ENCODE measurements around the gene LTBP4.
A peak's percentile ranks its signal among the peaks of the same experiment; 100 is the strongest.

LTBP4 gene

GRCh38 chr19:40576585-40577451, 24.4 kb upstream of the LTBP4 start, which contains the start of gene SHKBP1:
TSS of gene SHKBP1 (plus strand) at chr19:40576873. CDS start at chr19:40576900, 27 bp downstream.
- peak; percentile 95 to 98 (median 97) for DNase-seq
- H3K4me1 ChIP-seq (ENCODE audit: control extremely low read depth in 1 of 4, control insufficient read depth in 4 of 4, insufficient read depth in 4 of 4, low read length in 3 of 4) = peaks cover 4 to 42% (median 37%) of the 10 kb centered on the region in 4 experiments
- H3K36me3 ChIP-seq (ENCODE audit: control insufficient read depth in 4 of 4, insufficient read depth in 4 of 4, low read length in 3 of 4) = peaks cover 0 to 21% (median 10%) of the 10 kb centered on the region in 4 experiments
- H3K27ac ChIP-seq (ENCODE audit: insufficient read depth in 1 of 2, low read depth in 1 of 2, low read length in 2 of 2, poor library complexity in 1 of 2, severe bottlenecking in 2 of 2) = peak within 1 kb of the TSS; percentile 46 to 81
- POLR2A ChIA-PET = no interaction called here
- no peaks in the 10 kb centered on the region for H3K9me3 ChIP-seq (ENCODE audit: control extremely low read depth in 1 of 5, control insufficient read depth in 4 of 5, insufficient read depth in 2 of 5, low read depth in 1 of 5, low read length in 4 of 5)
- H3K27me3 ChIP-seq (replicated peaks in 2 of 5; ENCODE audit: control insufficient read depth in 4 of 5, insufficient read depth in 5 of 5, low read length in 4 of 5) = peaks cover 0 to 3% (median 0%) of the 10 kb centered on the region in 5 experiments
- 0% methylated on average over 22 of the region's 55 CpGs for WGBS (ENCODE audit: insufficient coverage)
- peak within 1 kb of the TSS; percentile 60 to 88 (median 78) for H3K4me3 ChIP-seq (ENCODE audit: control insufficient read depth in 1 of 7, extremely low read depth in 1 of 7, insufficient read depth in 4 of 7, low read depth in 2 of 7, low read length in 6 of 7)
- CTCF ChIA-PET = no interaction called here

- no peaks in the 10 kb centered on the region for H3K27me3 ChIP-seq (replicated peaks in 2 of 5; ENCODE audit: control insufficient read depth in 4 of 5, insufficient read depth in 5 of 5, low read length in 4 of 5)
- ChIA-PET CTCF (interaction anchor here (1.2 to 1.4 kb wide), 2 partner anchors 8 to 25 kb away, joined by 4 to 9 read pairs; no protein-coding TSS in a partner anchor), POLR2A (interaction anchor here (0.6 kb wide), 1 partner anchor 558 kb away, joined by 3 read pairs; no protein-coding TSS in a partner anchor)
- no peak overlapping the region for H3K27ac ChIP-seq (ENCODE audit: insufficient read depth in 1 of 2, low read depth in 1 of 2, low read length in 2 of 2, poor library complexity in 1 of 2, severe bottlenecking in 2 of 2)
- 91% methylated on average over 12 of the region's 12 CpGs for WGBS (ENCODE audit: insufficient coverage)
- no peak overlapping the region for H3K4me3 ChIP-seq (ENCODE audit: control insufficient read depth in 1 of 7, extremely low read depth in 1 of 7, insufficient read depth in 4 of 7, low read depth in 2 of 7, low read length in 6 of 7)
- H3K36me3 ChIP-seq (ENCODE audit: control insufficient read depth in 4 of 4, insufficient read depth in 4 of 4, low read length in 3 of 4) = peaks cover 0 to 34% (median 20%) of the 10 kb centered on the region in 4 experiments
- no peaks in the 10 kb centered on the region for H3K9me3 ChIP-seq (ENCODE audit: control extremely low read depth in 1 of 5, control insufficient read depth in 4 of 5, insufficient read depth in 2 of 5, low read depth in 1 of 5, low read length in 4 of 5)
- peaks cover 4 to 42% (median 37%) of the 10 kb centered on the region in 4 experiments for H3K4me1 ChIP-seq (ENCODE audit: control extremely low read depth in 1 of 4, control insufficient read depth in 4 of 4, insufficient read depth in 4 of 4, low read length in 3 of 4)
- DNase-seq = peak in 1 of 3 donors; percentile 59
Observed at GRCh38 chr19:40578442-40578908, 22.7 kb upstream of the LTBP4 start.

GRCh38 chr19:40580619-40581018, 20.6 kb upstream of the LTBP4 start:
- no peak overlapping the region for H3K27ac ChIP-seq (ENCODE audit: insufficient read depth in 1 of 2, low read depth in 1 of 2, low read length in 2 of 2, poor library complexity in 1 of 2, severe bottlenecking in 2 of 2)
- no peaks in the 10 kb centered on the region for H3K27me3 ChIP-seq (replicated peaks in 2 of 5; ENCODE audit: control insufficient read depth in 4 of 5, insufficient read depth in 5 of 5, low read length in 4 of 5)
- H3K4me3 ChIP-seq (ENCODE audit: control insufficient read depth in 1 of 7, extremely low read depth in 1 of 7, insufficient read depth in 4 of 7, low read depth in 2 of 7, low read length in 6 of 7) = peak overlapping the region in 3 of 7 experiments; percentile 1 to 35 (median 33)
- H3K9me3 ChIP-seq (ENCODE audit: control extremely low read depth in 1 of 5, control insufficient read depth in 4 of 5, insufficient read depth in 2 of 5, low read depth in 1 of 5, low read length in 4 of 5) = no peaks in the 10 kb centered on the region
- peaks cover 4 to 42% (median 37%) of the 10 kb centered on the region in 4 experiments for H3K4me1 ChIP-seq (ENCODE audit: control extremely low read depth in 1 of 4, control insufficient read depth in 4 of 4, insufficient read depth in 4 of 4, low read length in 3 of 4)
- WGBS (ENCODE audit: insufficient coverage) = 95% methylated on average over 13 of the region's 13 CpGs
- ChIA-PET POLR2A (no interaction called here), CTCF (no interaction called here)
- DNase-seq = no peak
- H3K36me3 ChIP-seq (ENCODE audit: control insufficient read depth in 4 of 4, insufficient read depth in 4 of 4, low read length in 3 of 4) = peaks cover 6 to 46% (median 24%) of the 10 kb centered on the region in 4 experiments

GRCh38 chr19:40581531-40581930, 19.6 kb upstream of the LTBP4 start:
- ChIA-PET CTCF (interaction anchor here (1.0 kb wide), 1 partner anchor 17 kb away, joined by 4 read pairs; no protein-coding TSS in a partner anchor), POLR2A (no interaction called here)

GRCh38 chr19:40582467-40582866, 18.7 kb upstream of the LTBP4 start:
- CTCF ChIA-PET = interaction anchor here (1.0 kb wide), 1 partner anchor 17 kb away, joined by 4 read pairs; no protein-coding TSS in a partner anchor
- H3K27ac ChIP-seq (ENCODE audit: insufficient read depth in 1 of 2, low read depth in 1 of 2, low read length in 2 of 2, poor library complexity in 1 of 2, severe bottlenecking in 2 of 2) = no peak overlapping the region
- H3K4me1 ChIP-seq (ENCODE audit: control extremely low read depth in 1 of 4, control insufficient read depth in 4 of 4, insufficient read depth in 4 of 4, low read length in 3 of 4) = peaks cover 4 to 32% (median 25%) of the 10 kb centered on the region in 4 experiments
- H3K4me3 ChIP-seq (ENCODE audit: control insufficient read depth in 1 of 7, extremely low read depth in 1 of 7, insufficient read depth in 4 of 7, low read depth in 2 of 7, low read length in 6 of 7) = no peak overlapping the region
- no peaks in the 10 kb centered on the region for H3K27me3 ChIP-seq (replicated peaks in 2 of 5; ENCODE audit: control insufficient read depth in 4 of 5, insufficient read depth in 5 of 5, low read length in 4 of 5)
- DNase-seq = no peak
- no peaks in the 10 kb centered on the region for H3K9me3 ChIP-seq (ENCODE audit: control extremely low read depth in 1 of 5, control insufficient read depth in 4 of 5, insufficient read depth in 2 of 5, low read depth in 1 of 5, low read length in 4 of 5)
- POLR2A ChIA-PET = no interaction called here
- WGBS (ENCODE audit: insufficient coverage) = 100% methylated on average over 1 of the region's 2 CpGs
- peaks cover 14 to 64% (median 31%) of the 10 kb centered on the region in 4 experiments for H3K36me3 ChIP-seq (ENCODE audit: control insufficient read depth in 4 of 4, insufficient read depth in 4 of 4, low read length in 3 of 4)

More at GRCh38 chr19:40581531-40581930, 19.6 kb upstream of the LTBP4 start:
- WGBS (ENCODE audit: insufficient coverage) = 100% methylated on average over 2 of the region's 5 CpGs
- Histone ChIP-seq H3K4me1 (ENCODE audit: control extremely low read depth in 1 of 4, control insufficient read depth in 4 of 4, insufficient read depth in 4 of 4, low read length in 3 of 4) (peaks cover 4 to 37% (median 30%) of the 10 kb centered on the region in 4 experiments), H3K4me3 (ENCODE audit: control insufficient read depth in 1 of 7, extremely low read depth in 1 of 7, insufficient read depth in 4 of 7, low read depth in 2 of 7, low read length in 6 of 7) (no peak overlapping the region), H3K27me3 (replicated peaks in 2 of 5; ENCODE audit: control insufficient read depth in 4 of 5, insufficient read depth in 5 of 5, low read length in 4 of 5) (no peaks in the 10 kb centered on the region), H3K9me3 (ENCODE audit: control extremely low read depth in 1 of 5, control insufficient read depth in 4 of 5, insufficient read depth in 2 of 5, low read depth in 1 of 5, low read length in 4 of 5) (no peaks in the 10 kb centered on the region), H3K36me3 (ENCODE audit: control insufficient read depth in 4 of 4, insufficient read depth in 4 of 4, low read length in 3 of 4) (peaks cover 8 to 55% (median 26%) of the 10 kb centered on the region in 4 experiments), H3K27ac (ENCODE audit: insufficient read depth in 1 of 2, low read depth in 1 of 2, low read length in 2 of 2, poor library complexity in 1 of 2, severe bottlenecking in 2 of 2) (no peak overlapping the region)
- no peak for DNase-seq

GRCh38 chr19:40583283-40583682, 17.9 kb upstream of the LTBP4 start:
- H3K4me3 ChIP-seq (ENCODE audit: control insufficient read depth in 1 of 7, extremely low read depth in 1 of 7, insufficient read depth in 4 of 7, low read depth in 2 of 7, low read length in 6 of 7) = no peak overlapping the region
- no peaks in the 10 kb centered on the region for H3K27me3 ChIP-seq (replicated peaks in 2 of 5; ENCODE audit: control insufficient read depth in 4 of 5, insufficient read depth in 5 of 5, low read length in 4 of 5)
- DNase-seq = no peak
- POLR2A ChIA-PET = no interaction called here
- H3K9me3 ChIP-seq (ENCODE audit: control extremely low read depth in 1 of 5, control insufficient read depth in 4 of 5, insufficient read depth in 2 of 5, low read depth in 1 of 5, low read length in 4 of 5) = no peaks in the 10 kb centered on the region
- H3K4me1 ChIP-seq (ENCODE audit: control extremely low read depth in 1 of 4, control insufficient read depth in 4 of 4, insufficient read depth in 4 of 4, low read length in 3 of 4) = peaks cover 4 to 24% (median 21%) of the 10 kb centered on the region in 4 experiments
- no peak overlapping the region for H3K27ac ChIP-seq (ENCODE audit: insufficient read depth in 1 of 2, low read depth in 1 of 2, low read length in 2 of 2, poor library complexity in 1 of 2, severe bottlenecking in 2 of 2)
- CTCF ChIA-PET = interaction anchor here (0.6 kb wide), 1 partner anchor 45 kb away, joined by 4 read pairs; no protein-coding TSS in a partner anchor
- 96% methylated on average over 9 of the region's 14 CpGs for WGBS (ENCODE audit: insufficient coverage)
- H3K36me3 ChIP-seq (ENCODE audit: control insufficient read depth in 4 of 4, insufficient read depth in 4 of 4, low read length in 3 of 4) = peaks cover 14 to 71% (median 37%) of the 10 kb centered on the region in 4 experiments
